Melanocyte of skin (primary cell): ENCODE results near the gene BCL11A. TPM values are rescaled to one million over a fixed set of nuclear protein-coding genes. Genes with fewer than 3 reads are reported as not detected.

ENCODE experiments used
- total RNA-seq, 2 donors: library from RNA; depleted of rRNA; stranded (reverse); fragments of >200 nt; gene quantifications; 2 replicates each; pipeline ENCODE4 v1.2.3, GENCODE V29; 2012

BCL11A gene
- total RNA-seq, result under 1 TPM; 0.34 to 0.67 TPM

GRCh38 chr2:60553495-60554073 lies at the start of gene BCL11A:
Gene BCL11A (minus strand): TSS chr2:60553654. CDS start chr2:60553270, 384 bp downstream.

Other genes with a start within 250 kb of the BCL11A start
- gene PAPOLG, start 202.6 kb upstream of the BCL11A start, total RNA-seq, result 10 to 100 TPM; 14.1 to 18.6 TPM